SU-DHL-6 (cell line): ENCODE results near the gene NAA60.

Experiments
- EZH2phosphoT487 ChIP-seq: fragments of 200-600 bp; sonication (generic), shearing (Covaris generic); conservative IDR thresholded peaks from 2 replicates; pipeline ENCODE4 v1.6.1; 2018; ENCODE audit warnings: mild to moderate bottlenecking, antibody characterized with exemption, low read length, moderate library complexity, mixed read lengths
- TF ChIP-seq, protein P1 (sequence below): fragments of 200-600 bp; sonication (generic); IDR thresholded peaks from one replicate; pipeline ENCODE4 v1.5.1; 2017; ENCODE audit warnings: antibody characterized with exemption, mild to moderate bottlenecking, low read length, moderate library complexity; ENCODE audit not compliant: insufficient read depth, poor library complexity, severe bottlenecking

- TF ChIP-seq, protein P1, sequence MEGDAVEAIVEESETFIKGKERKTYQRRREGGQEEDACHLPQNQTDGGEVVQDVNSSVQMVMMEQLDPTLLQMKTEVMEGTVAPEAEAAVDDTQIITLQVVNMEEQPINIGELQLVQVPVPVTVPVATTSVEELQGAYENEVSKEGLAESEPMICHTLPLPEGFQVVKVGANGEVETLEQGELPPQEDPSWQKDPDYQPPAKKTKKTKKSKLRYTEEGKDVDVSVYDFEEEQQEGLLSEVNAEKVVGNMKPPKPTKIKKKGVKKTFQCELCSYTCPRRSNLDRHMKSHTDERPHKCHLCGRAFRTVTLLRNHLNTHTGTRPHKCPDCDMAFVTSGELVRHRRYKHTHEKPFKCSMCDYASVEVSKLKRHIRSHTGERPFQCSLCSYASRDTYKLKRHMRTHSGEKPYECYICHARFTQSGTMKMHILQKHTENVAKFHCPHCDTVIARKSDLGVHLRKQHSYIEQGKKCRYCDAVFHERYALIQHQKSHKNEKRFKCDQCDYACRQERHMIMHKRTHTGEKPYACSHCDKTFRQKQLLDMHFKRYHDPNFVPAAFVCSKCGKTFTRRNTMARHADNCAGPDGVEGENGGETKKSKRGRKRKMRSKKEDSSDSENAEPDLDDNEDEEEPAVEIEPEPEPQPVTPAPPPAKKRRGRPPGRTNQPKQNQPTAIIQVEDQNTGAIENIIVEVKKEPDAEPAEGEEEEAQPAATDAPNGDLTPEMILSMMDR: no peak
- no peak for TF ChIP-seq EZH2phosphoT487
Measured at GRCh38 chr16:3515897-3516296, 72.4 kb downstream of the NAA60 start.
